Esophagus (tissue), 2 donors: ENCODE data around the gene PCDH17. TPM values are rescaled to one million over a fixed set of nuclear protein-coding genes. Genes with fewer than 3 reads are reported as not detected.

Experiments used
- H3K27ac ChIP-seq, 2 donors: one replicate each; pipeline ENCODE4 v1.5.1; 2013; ENCODE audit warnings: low read depth in 2 of 2, mild to moderate bottlenecking in 2 of 2, inconsistent platforms in 1 of 2, low read length in 1 of 2, moderate library complexity in 1 of 2
- H3K27me3 ChIP-seq, 2 donors: one replicate each; pipeline ENCODE4 v1.6.1; 2013; ENCODE audit warnings: low read length in 2 of 2, control low read depth in 1 of 2, mild to moderate bottlenecking in 1 of 2; ENCODE audit not compliant: insufficient read depth in 2 of 2, control insufficient read depth in 1 of 2
- H3K36me3 ChIP-seq, 2 donors: one replicate each; pipeline ENCODE4 v1.6.1; 2013; ENCODE audit warnings: low read length in 1 of 2; ENCODE audit not compliant: control insufficient read depth in 2 of 2, insufficient read depth in 2 of 2
- H3K4me1 ChIP-seq, 2 donors: one replicate each; pipeline ENCODE4 v1.6.1; 2013; ENCODE audit warnings: low read length in 1 of 2; ENCODE audit not compliant: control insufficient read depth in 2 of 2, insufficient read depth in 2 of 2
- H3K4me3 ChIP-seq, 2 donors: one replicate each; pipeline ENCODE4 v1.5.1; 2013; ENCODE audit warnings: low read length in 2 of 2, mild to moderate bottlenecking in 2 of 2, low read depth in 1 of 2, moderate library complexity in 1 of 2
- H3K9me3 ChIP-seq, 2 donors: one replicate each; pipeline ENCODE4 v1.6.1; 2013; ENCODE audit warnings: mild to moderate bottlenecking in 2 of 2, low read depth in 1 of 2, low read length in 1 of 2, moderate library complexity in 1 of 2; ENCODE audit not compliant: control insufficient read depth in 2 of 2, insufficient read depth in 1 of 2
- WGBS, 2 donors: extraction: QIAGEN DNeasy Blood & Tissue Kit; methylation state at CpG; one replicate each; pipeline ENCODE4 v1.1.7; 2013; 5-methylcytosine and 5-hydroxymethylcytosine counted together
- polyA plus RNA-seq, 2 donors: library from polyadenylated mRNA; stranded (reverse); fragments of 200-250 nt; gene quantifications; one replicate each; pipeline ENCODE4 v1.2.3, GENCODE V29; 2013
- donor health status: healthy with polysubstance abuse.
- donor health status: Bipolar disorder and iron deficiency.

PCDH17 gene
- polyA plus RNA-seq, 2 donors = 0.22 to 0.36 TPM

- 46 to 51% methylated on average over 2 of the region's 2 CpGs for WGBS, 2 donors
- no peaks in the 10 kb centered on the region for H3K36me3 ChIP-seq
- H3K27me3 ChIP-seq = no peaks in the 10 kb centered on the region
- H3K27ac ChIP-seq = no peak overlapping the region
- no peaks in the 10 kb centered on the region for H3K9me3 ChIP-seq
- H3K4me3 ChIP-seq = no peak overlapping the region
- no peaks in the 10 kb centered on the region for H3K4me1 ChIP-seq
Measured at GRCh38 chr13:57760951-57761350, 129.4 kb downstream of the PCDH17 start.

GRCh38 chr13:57763689-57764088, 132.1 kb downstream of the PCDH17 start:
- H3K4me1 ChIP-seq = no peaks in the 10 kb centered on the region
- H3K4me3 ChIP-seq = no peak overlapping the region
- H3K27me3 ChIP-seq = no peaks in the 10 kb centered on the region
- 65 to 69% methylated on average over 1 of the region's 1 CpG for WGBS, 2 donors
- no peaks in the 10 kb centered on the region for H3K9me3 ChIP-seq
- no peaks in the 10 kb centered on the region for H3K36me3 ChIP-seq
- H3K27ac ChIP-seq = no peak overlapping the region
